Upper lobe of left lung (tissue), 6 donors: ENCODE results near the gene PDIK1L. TPM values are rescaled to one million over a fixed set of nuclear protein-coding genes. Genes with fewer than 3 reads are reported as not detected.
A peak's percentile ranks its signal among the peaks of the same experiment; 100 is the strongest.

Source experiments
- ATAC-seq, 2 donors: fragments of 200-7000 bp; cut with Tn5 transposase; one replicate each; pipeline ENCODE4 v1.9.1; 2022; ENCODE audit warnings: mild to moderate bottlenecking in 2 of 2, moderate library complexity in 2 of 2; ENCODE audit not compliant: low FRiP score in 2 of 2
- DNase-seq, 2 donors: peaks; one replicate each; pipeline ENCODE4 v3.0.0-alpha.2; 2019 to 2020
- H3K27ac ChIP-seq, 4 donors: fragments of 200-600 bp; sonication (generic); one replicate each; pipeline ENCODE4 v1.5.1; 2016 to 2019
- H3K27me3 ChIP-seq, 4 donors: fragments of 200-600 bp; sonication (generic); one replicate each; pipeline ENCODE4 v1.5.1; 2017 to 2019
- H3K36me3 ChIP-seq, 4 donors: fragments of 200-600 bp; sonication (generic); one replicate each; pipeline ENCODE4 v1.5.1; 2016 to 2019
- H3K4me1 ChIP-seq, 4 donors: fragments of 200-600 bp; sonication (generic); one replicate each; pipeline ENCODE4 v1.5.1; 2018 to 2019
- H3K4me3 ChIP-seq, 4 donors: fragments of 200-600 bp; sonication (generic); one replicate each; pipeline ENCODE4 v1.5.1; 2017 to 2019; ENCODE audit warnings: mild to moderate bottlenecking in 2 of 4, moderate library complexity in 1 of 4
- H3K9me3 ChIP-seq, 4 donors: fragments of 200-600 bp; sonication (generic); one replicate each; pipeline ENCODE4 v1.5.1; 2018 to 2019
- EP300 ChIP-seq, 4 donors: sonication (generic); formaldehyde crosslinking; IDR thresholded peaks; one replicate each; pipeline ENCODE4 v1.5.1; 2017; ENCODE audit warnings: antibody characterized with exemption in 4 of 4, control low read depth in 2 of 4
- POLR2A ChIP-seq, 4 donors: fragments of 450-650 bp; IDR thresholded peaks; one replicate each; pipeline ENCODE4 v1.5.1; 2016 to 2017; ENCODE audit warnings: antibody characterized with exemption in 4 of 4, mild to moderate bottlenecking in 2 of 4
- POLR2AphosphoS5 ChIP-seq, 2 donors: sonication (generic); formaldehyde crosslinking; IDR thresholded peaks; one replicate each; pipeline ENCODE4 v1.5.1; 2017; ENCODE audit warnings: antibody characterized with exemption in 2 of 2
- WGBS, 2 donors: methylation state at CpG; one replicate each; pipeline ENCODE4 v1.1.5; 2017 to 2018; 5-methylcytosine and 5-hydroxymethylcytosine counted together
- total RNA-seq, 6 donors: library from RNA; depleted of rRNA in 4 of 6; stranded (reverse); fragments of >200 nt in 4 of 6; gene quantifications; one replicate each; pipeline versions ENCODE4 v1.1.0 to v1.2.1, GENCODE V29; 2016 to 2021
- TF ChIP-seq, protein P1 (sequence below), 6 experiments: fragments of 450-650 bp in 4 of 6; fragments of 200-600 bp in 2 of 6; sonication (generic) in 2 of 6; IDR thresholded peaks; one replicate each; pipeline ENCODE4 v1.5.1; 2016 to 2019; ENCODE audit warnings: antibody characterized with exemption in 6 of 6
- donor health status: DM: no; HTN: no; CAD: no; lungs with moderate emphysema.
- donor health status: DM: no; HTN: yes; CAD: no; lungs with severe emphysema.

The PDIK1L gene
- total RNA-seq, 6 donors from 2014 or later = 1.7 to 12.0 (median 8.8) TPM

DNA sequence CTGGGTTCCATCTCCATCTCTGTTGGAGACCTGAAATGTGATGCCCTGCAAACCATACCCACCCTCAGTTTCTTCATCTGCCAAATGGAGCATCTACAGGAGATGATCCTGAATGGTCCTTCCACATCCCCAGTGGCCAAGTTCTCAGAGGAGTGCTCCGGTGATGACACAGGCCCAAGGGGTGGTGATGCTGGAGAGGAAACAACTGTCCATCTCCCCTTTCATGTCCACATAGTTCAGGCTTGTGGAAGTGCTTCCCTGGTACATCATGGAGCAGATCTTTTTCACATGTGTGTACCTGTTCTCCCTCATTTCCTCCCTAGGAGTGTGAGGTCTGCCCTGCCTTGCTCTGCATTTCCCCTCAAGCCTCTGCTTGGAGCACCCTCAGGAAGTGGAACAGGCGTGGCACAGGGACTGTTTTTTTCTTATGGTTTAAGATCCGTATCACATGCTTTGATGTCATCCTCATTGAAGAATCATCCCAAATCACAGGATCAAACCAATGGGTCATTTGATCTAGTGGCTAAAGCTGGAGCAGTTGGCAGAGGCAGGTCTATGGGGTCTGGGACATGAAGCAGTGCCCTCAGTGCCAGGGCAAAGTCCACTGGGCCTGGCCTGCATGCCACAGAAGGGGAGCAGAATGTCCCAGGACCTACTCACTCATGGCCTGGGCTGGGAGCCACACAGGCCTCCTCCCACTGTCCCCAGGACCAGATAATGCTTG, 36.0 kb upstream of the PDIK1L start:
- ATAC-seq (peak in 1 of 2 donors; percentile 54), DNase-seq (no peak)
- H3K27ac ChIP-seq = no peak overlapping the region
- H3K4me3 ChIP-seq = no peak overlapping the region
- peaks cover 0 to 12% (median 3%) of the 10 kb centered on the region in 4 donors for H3K4me1 ChIP-seq
- H3K36me3 ChIP-seq = no peaks in the 10 kb centered on the region
- H3K9me3 ChIP-seq = no peaks in the 10 kb centered on the region
- TF ChIP-seq POLR2AphosphoS5 (IDR thresholded peaks at IDR 0.05) = peak in 1 of 2 donors; percentile 14
- no peak for TF ChIP-seq POLR2A (IDR thresholded peaks at IDR 0.05)
- TF ChIP-seq, protein P1, sequence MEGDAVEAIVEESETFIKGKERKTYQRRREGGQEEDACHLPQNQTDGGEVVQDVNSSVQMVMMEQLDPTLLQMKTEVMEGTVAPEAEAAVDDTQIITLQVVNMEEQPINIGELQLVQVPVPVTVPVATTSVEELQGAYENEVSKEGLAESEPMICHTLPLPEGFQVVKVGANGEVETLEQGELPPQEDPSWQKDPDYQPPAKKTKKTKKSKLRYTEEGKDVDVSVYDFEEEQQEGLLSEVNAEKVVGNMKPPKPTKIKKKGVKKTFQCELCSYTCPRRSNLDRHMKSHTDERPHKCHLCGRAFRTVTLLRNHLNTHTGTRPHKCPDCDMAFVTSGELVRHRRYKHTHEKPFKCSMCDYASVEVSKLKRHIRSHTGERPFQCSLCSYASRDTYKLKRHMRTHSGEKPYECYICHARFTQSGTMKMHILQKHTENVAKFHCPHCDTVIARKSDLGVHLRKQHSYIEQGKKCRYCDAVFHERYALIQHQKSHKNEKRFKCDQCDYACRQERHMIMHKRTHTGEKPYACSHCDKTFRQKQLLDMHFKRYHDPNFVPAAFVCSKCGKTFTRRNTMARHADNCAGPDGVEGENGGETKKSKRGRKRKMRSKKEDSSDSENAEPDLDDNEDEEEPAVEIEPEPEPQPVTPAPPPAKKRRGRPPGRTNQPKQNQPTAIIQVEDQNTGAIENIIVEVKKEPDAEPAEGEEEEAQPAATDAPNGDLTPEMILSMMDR (IDR thresholded peaks at IDR 0.05) = no peak
- no peak for TF ChIP-seq EP300 (IDR thresholded peaks at IDR 0.05)
- WGBS, 2 donors = 55 to 62% methylated on average over 3 of the region's 3 CpGs
- no peaks in the 10 kb centered on the region for H3K27me3 ChIP-seq

DNA sequence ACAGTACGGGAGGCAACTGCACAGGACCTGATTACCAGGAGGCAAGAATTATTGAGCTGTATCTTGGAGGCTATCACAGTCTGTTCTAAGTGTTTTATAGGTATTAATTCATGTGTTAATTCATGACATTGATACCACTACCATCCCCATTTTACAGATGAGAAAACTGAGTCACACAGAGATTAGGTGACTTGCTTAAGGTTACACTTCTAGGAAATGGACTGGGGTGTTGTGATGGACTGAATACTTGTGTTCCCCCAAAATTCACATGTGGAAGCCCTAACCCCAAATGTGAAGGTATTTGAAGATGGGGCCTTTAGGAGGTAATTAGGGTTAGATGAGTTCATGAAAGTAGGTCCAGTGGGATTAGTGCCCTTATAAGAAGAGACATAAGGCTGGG, 34.1 kb upstream of the PDIK1L start:
- H3K9me3 ChIP-seq = no peaks in the 10 kb centered on the region
- H3K27ac ChIP-seq = no peak overlapping the region
- ATAC-seq = no peak
- no peak overlapping the region for H3K4me3 ChIP-seq
- DNase-seq = no peak
- no peaks in the 10 kb centered on the region for H3K36me3 ChIP-seq
- peaks cover 0 to 13% (median 3%) of the 10 kb centered on the region in 4 donors for H3K4me1 ChIP-seq
- no peaks in the 10 kb centered on the region for H3K27me3 ChIP-seq
- TF ChIP-seq, protein P1 (IDR thresholded peaks at IDR 0.05) = no peak
- TF ChIP-seq POLR2A (IDR thresholded peaks at IDR 0.05) (no peak), EP300 (IDR thresholded peaks at IDR 0.05) (no peak), POLR2AphosphoS5 (IDR thresholded peaks at IDR 0.05) (no peak)
- WGBS, 2 donors = 96 to 100% methylated on average over 1 of the region's 1 CpG

DNA sequence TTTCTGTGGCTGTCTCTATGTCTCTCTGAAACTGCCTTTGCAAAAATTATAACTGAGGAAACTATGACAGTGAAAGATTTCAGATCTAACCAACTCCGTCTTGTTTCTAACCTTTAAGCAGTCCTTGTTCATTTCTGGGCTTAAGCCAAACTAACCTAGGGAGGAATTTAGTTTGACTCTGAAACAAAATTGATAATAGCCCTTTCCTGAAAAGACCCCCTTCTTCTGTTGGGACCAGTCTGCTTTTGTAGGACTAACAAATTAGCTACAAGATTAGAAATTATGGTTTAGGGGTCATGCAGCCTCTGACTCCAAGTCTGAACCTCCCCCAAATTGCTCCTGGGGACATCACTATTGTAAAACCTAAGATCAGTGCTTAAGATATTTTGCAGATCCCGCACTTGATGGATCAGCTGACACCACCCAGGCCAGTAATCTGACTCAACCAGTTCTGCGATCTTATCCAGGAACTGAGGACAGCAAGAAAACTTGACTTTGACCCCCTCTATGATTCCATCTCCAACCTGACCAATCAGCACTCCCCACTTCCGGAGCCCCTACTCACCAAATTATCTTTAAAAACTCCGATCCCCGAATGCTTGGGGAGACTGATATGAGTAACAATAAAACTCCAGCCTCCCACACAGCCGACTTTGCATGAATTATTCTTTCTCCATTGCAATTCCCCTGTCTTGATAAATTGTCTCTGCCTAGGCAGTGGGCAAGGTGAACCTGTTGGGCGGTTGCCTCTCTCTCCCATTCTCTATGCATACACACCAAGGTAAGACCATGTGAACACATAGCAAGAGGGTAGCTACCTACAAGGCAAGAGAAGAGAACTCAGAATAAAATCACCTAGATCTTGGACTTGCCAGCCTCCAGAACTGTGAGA, 33.1 kb upstream of the PDIK1L start:
- no peaks in the 10 kb centered on the region for H3K9me3 ChIP-seq
- no peak for DNase-seq
- H3K4me3 ChIP-seq = no peak overlapping the region
- H3K36me3 ChIP-seq = no peaks in the 10 kb centered on the region
- H3K4me1 ChIP-seq = peaks cover 0 to 13% (median 3%) of the 10 kb centered on the region in 4 donors
- H3K27ac ChIP-seq = no peak overlapping the region
- H3K27me3 ChIP-seq = no peaks in the 10 kb centered on the region
- ATAC-seq = no peak
- 65 to 68% methylated on average over 8 of the region's 8 CpGs for WGBS, 2 donors
- TF ChIP-seq, protein P1 (IDR thresholded peaks at IDR 0.05) = no peak
- no peak for TF ChIP-seq POLR2A (IDR thresholded peaks at IDR 0.05)
- no peak for TF ChIP-seq POLR2AphosphoS5 (IDR thresholded peaks at IDR 0.05)
- no peak for TF ChIP-seq EP300 (IDR thresholded peaks at IDR 0.05)

DNA sequence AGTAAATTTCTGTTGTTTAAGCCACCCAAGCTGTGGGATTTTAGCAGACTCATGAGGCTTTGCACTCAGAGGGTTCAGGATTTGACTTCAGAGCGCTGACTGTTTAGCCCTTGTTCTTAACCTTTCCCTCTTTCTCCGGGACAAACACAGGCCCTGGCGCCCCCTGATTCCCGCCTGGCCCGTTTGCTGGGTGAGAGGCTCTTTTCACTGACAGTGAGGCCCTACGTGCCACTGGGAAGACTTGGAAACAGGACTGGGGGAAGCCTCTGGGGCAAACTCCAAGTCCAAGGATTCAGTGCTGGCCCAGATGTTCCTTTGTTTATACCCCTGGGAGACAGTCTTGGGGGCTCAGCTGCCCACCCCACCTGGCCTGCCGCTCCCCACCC, 32.5 kb upstream of the PDIK1L start:
- H3K27me3 ChIP-seq = no peaks in the 10 kb centered on the region
- H3K4me1 ChIP-seq = peaks cover 0 to 13% (median 3%) of the 10 kb centered on the region in 4 donors
- H3K36me3 ChIP-seq = no peaks in the 10 kb centered on the region
- TF ChIP-seq EP300 (IDR thresholded peaks at IDR 0.05) = no peak
- TF ChIP-seq, protein P1 (IDR thresholded peaks at IDR 0.05) = no peak
- TF ChIP-seq POLR2AphosphoS5 (IDR thresholded peaks at IDR 0.05) = no peak
- no peak for TF ChIP-seq POLR2A (IDR thresholded peaks at IDR 0.05)
- 69 to 70% methylated on average over 6 to 7 of the region's 7 CpGs for WGBS, 2 donors
- H3K4me3 ChIP-seq = no peak overlapping the region
- no peak overlapping the region for H3K27ac ChIP-seq
- no peak for ATAC-seq
- no peak for DNase-seq
- no peaks in the 10 kb centered on the region for H3K9me3 ChIP-seq
